Measurements from ENCODE around the gene STARD4.

STARD4 gene

DNA sequence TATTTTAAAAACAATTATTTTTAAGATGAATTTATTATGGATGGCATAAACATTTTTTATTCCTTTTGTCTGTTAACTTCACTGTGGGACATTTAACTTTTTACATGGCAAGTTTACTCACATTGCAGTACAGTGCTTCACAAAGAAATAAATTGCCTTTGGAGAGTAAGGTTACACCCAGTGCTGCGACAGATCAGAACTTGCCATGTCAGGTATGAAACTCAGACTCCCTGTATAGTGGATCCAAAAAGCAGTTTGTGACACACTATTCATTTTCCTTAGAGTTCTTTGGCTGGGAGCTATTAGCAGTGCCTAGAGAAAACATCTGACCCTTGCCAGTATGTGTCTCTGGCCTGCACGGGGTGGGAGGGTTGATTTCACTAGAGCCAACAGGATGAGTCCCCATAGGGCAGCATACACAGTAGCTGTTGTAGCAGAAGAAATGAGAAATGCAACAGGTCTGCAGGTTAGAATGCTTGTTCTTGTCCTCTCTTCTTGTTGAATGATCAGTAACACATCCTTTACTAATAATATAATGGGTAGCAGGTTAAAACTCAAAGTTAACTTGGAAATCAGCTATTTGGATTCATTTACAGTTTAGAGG is 42.9 kb downstream of the STARD4 start:
- DNase-seq = no peak

DNA sequence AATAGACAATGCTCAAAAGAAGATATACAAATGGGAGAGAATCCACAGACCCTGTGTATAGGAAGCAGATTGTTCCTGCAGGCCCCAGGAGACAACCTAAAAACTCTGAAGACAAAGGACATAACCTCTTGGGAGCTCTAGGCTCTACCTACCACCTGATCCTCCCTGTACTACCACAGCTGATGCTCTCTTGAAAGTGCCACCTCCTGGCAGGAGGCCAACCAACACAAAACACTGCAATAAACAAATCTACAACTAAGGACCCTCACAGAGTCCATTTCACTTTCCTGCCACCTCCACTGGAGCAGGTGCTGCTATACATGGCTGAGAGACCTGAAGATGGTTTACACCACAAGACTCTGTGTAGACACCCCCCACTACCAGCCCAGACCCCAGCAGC is 49.0 kb downstream of the STARD4 start:
- DNase-seq = no peak

DNA sequence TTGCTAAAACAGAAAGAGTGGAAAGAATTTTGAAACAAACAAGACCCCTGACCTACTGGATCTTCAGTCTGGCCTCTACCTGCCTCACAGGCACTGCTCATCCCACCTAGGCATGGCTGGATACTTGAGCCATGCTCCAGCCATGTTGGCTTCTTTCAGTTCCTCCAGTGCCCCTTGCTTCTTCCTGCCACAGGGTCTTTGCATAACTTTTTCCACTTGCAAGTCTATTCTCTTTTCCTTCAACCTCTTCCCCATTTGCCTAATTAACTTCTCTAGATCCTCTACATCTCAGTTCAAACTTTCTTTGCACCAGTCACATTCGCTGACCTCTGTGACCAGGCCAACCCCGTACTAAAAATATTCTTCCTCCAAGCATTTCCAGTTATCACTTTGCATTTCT is 50.4 kb downstream of the STARD4 start:
- DNase-seq = no peak

DNA sequence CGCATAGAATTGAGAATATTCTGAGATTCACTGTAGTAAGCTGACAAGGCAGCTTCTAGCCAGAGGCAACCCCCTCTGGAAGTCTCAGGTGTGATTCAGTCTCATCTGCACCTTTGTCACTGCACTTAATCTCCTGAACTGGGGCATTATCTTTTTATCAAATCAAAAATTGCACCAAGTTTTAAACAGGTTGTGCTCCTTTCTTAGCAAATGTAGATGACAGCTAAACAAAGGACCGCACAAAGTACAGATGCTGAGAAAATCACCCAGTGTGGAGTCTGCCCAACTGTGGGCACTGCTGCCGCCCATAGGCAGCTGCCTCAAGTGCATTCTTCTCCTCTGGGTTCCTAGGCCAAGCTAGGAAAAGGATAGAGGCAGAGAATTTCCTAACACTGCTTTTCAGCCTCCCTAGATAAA is 51.1 kb downstream of the STARD4 start:
- no peak for DNase-seq

DNA sequence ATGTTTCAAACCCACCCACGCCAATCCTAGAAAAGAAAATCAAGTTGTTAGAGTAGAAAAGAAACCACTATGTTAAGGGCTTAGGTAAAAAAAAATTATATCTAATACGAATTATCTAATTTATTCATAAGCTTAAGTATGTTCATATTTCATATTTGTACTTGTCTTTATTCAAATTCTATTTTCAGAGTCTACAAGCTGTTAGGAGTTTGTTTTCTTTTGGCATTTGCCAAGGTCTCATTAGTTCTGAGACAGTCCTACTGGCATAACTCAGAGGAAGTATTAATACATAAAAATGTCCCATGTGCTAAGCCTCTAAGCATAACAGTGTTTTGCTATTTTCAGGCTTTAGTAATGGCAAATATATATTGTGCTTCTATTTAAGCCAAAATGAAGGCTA is 57.6 kb downstream of the STARD4 start:
- no peak for DNase-seq

DNA sequence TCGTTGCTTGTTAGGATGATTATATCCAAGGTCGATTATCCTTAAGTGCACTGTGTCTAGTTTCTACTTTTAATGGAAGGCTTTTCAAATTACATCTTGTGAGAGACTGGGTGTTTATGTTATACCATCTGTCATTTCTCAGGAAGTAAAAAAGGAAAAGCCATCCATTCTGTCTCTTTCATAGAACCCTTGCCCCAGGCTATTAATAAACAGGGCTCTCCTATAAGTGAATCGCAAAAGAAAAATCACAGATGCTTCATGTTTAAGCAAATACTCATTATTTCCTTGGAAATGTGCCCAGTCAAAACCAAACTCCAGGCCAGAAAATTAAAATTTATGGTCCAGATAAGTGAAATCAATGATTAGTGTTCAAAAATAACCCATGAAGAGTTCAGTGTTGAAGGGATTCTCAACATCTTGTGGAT is 58.1 kb downstream of the STARD4 start:
- DNase-seq = no peak

DNA sequence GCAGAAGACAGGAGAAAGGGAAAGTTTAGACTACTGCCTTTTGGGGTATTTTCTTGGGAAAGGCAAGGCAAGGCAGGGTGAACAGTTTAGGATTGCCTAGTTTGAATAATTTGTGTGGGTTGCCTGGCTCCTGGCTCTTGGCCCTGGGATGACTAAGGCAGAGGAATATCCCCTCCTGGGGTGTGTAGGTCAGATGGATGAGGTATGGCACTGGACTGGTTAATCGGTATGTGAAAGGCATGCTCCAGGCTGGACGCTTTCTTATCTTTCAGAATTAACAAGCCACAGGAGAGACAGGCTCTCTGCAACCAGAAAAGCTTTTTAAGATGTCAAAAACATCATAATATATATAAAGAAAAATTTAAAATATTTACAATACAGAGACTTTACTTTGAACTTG is 58.6 kb downstream of the STARD4 start:
- no peak for DNase-seq

DNA sequence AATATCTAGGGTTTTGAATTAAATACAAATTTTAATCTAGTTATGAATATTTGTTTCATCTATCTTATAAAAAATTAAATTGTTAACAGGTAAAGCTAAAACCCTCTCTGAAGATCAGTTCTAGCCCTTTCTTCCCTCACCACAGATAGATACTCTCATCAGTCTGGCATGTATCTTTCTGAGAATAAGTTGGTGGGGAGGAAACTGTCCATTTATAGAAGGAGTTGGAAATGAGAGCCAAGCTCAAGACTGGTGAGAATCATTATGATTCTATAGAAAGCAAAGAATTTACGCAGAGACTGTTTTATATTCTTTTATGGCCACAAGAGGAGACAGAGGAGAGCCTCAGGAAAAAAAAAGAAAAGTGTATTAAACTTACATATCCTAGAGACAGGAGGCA is 59.0 kb downstream of the STARD4 start:
- DNase-seq = no peak

DNA sequence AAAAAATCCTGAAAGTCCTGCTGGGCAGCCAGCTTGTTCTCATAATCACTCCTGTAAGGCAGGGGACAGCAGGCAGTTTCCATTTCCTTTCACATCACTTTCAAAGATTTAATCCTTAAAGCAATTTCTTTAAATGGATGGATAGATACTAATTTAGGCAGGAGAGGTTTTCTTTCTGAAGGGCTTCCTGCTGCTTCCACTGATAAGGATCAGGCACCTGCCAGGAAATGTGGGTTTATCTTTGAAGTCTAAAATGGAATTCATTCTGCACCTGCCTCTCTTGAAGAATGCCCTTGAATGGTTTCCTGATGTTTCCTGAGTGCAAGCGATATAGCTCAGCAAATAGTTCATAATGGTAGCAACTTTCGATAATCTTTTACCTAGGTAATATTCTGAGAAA is 64.5 kb downstream of the STARD4 start:
- no peak for DNase-seq

DNA sequence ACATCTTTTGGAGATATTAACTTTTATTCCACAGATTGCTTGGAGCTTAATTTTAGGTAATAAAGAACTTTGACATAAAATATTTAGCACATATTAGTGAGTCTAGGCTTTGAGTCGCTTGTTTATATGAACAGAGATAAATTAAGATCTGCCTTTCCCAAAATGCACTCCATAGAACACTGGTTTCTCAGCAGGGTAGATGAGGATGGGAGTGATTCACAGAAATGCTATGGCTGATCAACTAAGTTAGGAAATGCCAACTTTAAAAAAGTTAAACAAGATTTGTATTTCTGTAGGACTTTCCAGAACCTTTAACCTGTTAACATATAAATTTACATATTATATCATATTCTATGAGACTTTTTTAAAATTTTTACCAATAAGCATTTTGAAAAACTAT is 65.2 kb downstream of the STARD4 start:
- DNase-seq = no peak

Measured in stimulated activated CD4-positive, alpha-beta T cell treated with anti-CD3 and anti-CD28 coated beads, Interleukin-2, amount 100 ng/mL, for 24 hours (primary cell).